GM19099 (cell line): ENCODE measurements around the gene FGF4.

Source experiments
- POLR2A ChIP-seq: IDR thresholded peaks from 3 replicates; pipeline ENCODE4 v1.6.1; 2011; ENCODE audit warnings: low read depth; ENCODE audit not compliant: insufficient read length; ENCODE audit errors: extremely low read depth

The FGF4 gene

DNA sequence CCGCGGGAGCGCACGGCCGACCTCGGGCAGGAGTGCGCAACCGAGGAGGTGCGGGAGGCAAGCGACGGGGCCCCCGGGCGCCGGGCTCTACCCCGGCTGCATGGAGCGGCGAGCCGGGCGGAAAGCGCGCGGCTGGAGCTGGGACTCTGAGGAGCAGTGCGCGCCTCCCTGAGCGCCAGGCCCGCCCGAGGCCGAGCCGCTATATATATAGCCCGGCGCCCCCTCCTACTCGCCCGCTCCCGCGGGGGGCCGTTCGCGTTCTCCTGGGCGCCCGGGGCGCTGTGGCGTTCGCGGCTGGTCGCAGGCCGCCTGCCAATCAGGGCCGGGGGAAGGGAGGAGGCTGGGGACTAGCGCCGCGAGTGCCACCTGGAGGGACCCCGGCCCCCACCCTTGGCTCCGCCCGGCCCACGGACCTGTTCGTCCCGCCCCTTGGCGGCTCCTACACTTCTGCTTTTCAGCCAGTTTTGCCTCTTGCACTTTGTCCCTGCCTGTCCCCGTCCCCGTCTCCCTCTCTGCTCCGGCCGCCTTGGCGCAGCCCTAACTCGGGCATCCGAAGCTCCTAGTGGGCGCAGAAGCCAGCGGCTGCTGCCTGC lies at the start of gene FGF4:
Gene FGF4, minus strand, starts transcription at position 179 of the 593 bp plus-strand sequence. CDS start 257 bp downstream, outside the sequence.
- no peak for TF ChIP-seq POLR2A

- no peak for TF ChIP-seq POLR2A
Measured at GRCh38 chr11:69823641-69824265, 48.6 kb upstream of the FGF4 start.

GRCh38 chr11:69822676-69823494 lies 47.7 kb upstream of the FGF4 start:
- TF ChIP-seq POLR2A, result no peak

- no peak for TF ChIP-seq POLR2A
Measured at GRCh38 chr11:69821511-69822040, 46.4 kb upstream of the FGF4 start.

DNA sequence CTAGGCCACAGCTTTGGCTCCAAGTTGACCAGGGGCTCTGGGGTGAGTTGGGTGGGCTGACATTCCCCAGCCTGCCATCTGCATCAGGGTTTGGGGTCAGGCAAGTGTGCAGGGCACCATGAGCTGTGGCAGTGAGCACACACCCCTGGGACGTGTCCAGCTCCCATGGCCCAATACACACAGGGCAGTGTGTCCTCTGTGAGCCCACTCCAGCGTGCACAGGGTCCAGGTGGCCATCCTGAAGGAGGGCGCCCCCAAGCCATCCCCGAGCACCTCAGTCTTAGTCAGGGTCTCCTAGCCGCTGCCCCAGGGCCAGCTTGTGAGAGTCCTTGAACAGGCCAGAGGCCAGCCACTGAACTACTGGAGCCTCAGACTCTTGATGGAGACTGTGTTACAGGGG lies 45.3 kb upstream of the FGF4 start:
- TF ChIP-seq POLR2A, result no peak

DNA sequence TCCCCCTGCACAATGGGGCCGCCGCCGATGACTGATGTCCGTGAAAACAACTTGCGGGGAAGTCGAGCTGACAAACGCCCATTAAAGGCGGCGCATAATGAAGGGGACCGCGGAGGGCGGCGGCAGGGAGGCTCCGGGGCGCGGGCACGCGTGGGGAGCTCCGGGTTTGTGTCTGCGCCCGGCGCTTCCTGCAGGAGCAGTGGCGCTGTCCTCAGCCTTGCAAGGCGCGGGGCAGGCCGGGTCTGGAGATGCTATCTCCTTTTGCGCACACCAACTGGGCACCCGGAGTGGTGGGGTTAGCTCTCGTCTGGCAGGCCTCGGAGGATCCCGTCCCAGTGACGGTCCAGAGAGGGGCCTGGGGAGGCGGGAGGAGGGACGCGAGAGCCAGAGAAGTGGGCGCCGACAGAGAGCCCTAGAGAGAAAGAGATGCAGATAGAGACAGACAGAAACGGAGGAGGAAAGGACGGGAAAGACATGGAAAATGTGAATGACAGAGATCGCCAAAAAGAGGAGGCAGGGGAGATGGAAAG lies 44.5 kb upstream of the FGF4 start:
- TF ChIP-seq POLR2A, result no peak

DNA sequence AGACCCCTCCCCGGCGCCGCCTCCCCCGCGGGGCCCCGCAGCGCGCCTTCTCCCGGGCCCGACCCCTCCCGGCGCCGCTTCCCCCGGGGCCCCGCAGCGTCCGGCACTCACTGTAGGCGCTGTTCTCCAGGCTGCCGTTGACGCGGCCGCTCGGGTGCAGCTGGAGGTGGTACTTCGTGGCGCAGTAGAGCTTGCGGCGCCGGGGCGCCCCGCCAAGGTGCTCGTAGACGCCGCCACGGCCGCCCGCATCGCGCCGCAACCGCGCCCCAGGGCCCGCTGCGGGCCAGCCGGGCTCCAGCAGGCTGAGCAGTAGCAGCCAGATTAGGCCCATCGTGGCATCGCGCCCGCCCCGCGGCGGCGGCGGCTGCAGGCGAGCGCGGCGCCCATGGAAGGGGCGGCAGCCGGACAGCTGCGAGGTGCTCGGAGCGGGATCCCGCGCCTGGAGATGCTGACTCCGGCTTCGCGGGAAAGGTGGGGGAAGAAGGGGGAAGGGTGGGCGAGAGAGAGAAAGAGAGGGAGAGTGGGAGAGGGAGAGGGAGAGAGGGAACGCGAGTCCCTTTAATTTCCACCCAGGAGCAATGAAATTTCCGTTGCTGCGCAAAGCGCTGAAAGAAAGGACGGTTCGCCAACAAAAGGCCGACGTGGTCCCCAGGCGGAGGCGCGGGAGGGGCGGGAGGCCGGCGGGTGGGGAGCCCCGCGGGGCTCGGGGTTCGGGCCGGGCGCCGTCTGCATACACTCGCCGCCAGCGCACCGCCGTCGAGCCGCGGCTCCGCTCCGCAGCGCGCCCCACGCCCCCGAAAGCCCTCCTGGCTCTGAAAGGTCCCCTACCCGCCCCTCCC lies 43.7 kb upstream of the FGF4 start, which contains the start of gene FGF3:
Gene FGF3, minus strand, starts transcription at position 814 of the 839 bp plus-strand sequence. Its CDS starts 483 bp downstream, at position 331.
- no peak for TF ChIP-seq POLR2A

DNA sequence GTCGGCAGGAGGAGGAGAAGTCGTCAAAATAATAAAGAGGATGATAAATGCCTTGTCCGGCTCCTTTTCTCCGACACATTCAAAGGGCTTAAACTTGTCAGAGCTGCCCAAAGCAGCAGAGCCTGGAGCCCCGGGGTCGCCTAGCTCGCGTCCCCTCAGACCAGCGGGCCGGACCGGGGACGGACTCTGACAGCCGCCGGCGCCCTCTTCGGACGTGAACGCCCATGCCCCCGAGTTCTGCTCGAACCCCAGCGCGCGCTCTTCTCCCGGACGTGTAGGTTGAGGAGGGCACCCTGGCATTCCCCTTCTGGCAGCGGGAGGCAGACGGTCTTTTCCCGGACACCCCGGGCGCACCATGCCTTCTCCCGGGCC lies 43.1 kb upstream of the FGF4 start:
- TF ChIP-seq POLR2A, result no peak

DNA sequence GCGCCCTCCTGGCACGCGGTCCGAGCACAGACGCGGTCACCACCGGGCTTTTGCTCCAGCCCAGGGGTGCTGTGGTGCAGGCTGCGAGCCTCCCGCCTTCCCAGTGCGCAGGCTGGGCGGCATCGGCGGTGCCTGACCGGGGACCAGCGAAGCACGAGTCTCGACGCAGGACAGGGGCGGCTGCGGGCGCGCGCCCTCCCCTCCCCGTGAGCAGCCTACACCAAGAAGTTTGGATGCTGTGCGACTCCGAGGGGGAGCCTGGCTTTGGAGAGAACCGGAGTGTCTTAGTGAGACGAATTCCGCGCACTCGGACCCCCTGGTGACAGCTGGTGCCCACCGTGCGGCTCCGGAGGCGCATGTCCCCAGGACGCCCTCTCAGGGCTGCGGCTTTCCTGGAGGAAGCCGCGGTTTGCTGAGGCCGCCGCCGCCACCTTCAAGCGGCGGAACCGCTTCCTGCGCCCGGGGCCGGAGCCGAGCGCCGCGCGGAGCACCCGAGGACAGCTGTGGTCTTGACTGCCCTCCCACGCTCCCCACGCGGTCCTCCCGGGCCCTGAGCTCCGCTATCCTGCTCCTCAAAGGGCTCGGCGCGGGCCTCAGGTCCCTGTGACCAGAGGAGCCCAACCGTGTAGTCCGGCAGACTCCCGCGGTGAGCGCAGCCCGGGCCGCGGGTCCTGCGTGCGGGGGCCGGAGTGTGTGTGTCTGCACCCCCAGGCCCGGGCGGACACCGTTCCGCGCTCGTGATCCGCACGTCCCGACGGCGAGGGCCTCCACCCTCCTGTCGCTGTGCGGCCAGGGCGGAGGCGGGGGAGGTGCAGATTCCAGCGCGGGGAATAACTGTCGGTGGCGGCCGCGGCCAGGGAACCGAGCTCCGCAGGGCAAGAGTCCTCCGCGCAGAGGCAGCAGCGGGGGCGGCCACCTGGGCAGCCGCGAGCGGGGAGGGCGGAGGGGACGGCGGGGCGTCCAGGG lies 42.4 kb upstream of the FGF4 start:
- no peak for TF ChIP-seq POLR2A

DNA sequence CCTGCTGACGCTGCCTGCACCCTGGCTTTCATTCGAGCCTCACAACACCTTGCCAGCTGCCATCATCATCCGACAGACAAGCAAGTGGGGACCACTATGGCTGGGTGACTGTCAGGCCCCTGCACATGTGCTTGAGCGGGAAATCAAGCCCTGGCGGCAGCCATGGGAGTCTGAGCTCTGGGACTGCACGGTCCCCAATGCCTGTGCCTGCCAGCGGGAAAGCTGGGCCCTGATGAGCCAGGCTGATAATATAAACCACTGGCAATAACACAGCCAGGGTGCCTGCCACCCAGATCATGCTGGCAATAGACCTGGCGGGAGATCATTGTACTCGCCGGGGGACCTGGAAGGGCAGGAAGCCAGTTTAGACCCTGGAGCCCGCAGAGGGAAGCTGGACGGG lies 41.5 kb upstream of the FGF4 start:
- no peak for TF ChIP-seq POLR2A

DNA sequence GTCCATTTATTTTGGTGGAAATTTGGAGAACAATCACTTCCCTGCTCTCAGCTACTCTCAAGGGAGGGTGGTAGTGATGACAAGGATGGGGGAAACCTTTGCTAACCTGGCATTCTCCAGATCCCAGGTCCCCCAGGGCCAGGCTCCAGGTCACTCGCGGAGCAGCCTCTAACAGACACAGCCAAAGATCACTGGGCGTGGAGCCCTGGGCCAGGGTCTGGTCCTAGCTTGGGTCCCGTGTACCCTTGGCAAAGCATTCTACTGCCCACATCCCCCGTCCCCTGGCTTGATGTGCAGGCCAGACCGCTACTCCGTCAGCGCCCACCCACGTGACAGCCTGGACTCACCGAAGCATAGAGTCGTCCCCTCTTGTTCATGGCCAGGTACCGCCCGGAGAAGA lies 40.8 kb upstream of the FGF4 start:
- no peak for TF ChIP-seq POLR2A

GRCh38 chr11:69814902-69815301 lies 39.8 kb upstream of the FGF4 start:
- no peak for TF ChIP-seq POLR2A

DNA sequence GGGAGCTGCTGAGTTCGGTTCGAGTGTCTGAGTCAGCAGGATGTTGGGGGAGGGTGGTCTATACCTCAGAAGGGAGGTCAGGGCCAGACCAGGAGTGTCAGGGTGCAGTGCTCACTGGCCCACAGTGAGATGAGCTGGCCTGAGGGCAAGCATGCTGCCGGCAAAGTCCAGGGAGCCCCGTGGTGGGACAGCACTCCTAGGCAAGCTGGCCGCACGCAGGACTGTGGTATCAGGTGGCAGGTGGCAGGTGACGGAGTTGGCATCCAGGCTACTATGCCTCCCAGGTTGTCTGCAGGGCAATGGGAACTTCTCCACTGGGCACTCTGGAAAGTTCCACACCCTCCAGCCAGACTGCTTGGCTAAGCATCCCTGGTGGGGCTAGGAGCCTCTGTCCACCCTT lies 39.3 kb upstream of the FGF4 start:
- TF ChIP-seq POLR2A, result no peak
